GM19438 (cell line): ENCODE data around the gene HIPK4.
"Not testable (repeated sequence)": the region's sequence is repeated elsewhere in the genome, so short reads cannot be mapped to it uniquely, and the experiment has no call there.

Source experiments
- ATAC-seq: cut with Tn5 transposase; IDR thresholded peaks from one replicate; pipeline ENCODE4 v1.9.1; 2021; ENCODE audit warnings: low read depth; ENCODE audit not compliant: unreplicated experiment

Gene HIPK4, protein sequence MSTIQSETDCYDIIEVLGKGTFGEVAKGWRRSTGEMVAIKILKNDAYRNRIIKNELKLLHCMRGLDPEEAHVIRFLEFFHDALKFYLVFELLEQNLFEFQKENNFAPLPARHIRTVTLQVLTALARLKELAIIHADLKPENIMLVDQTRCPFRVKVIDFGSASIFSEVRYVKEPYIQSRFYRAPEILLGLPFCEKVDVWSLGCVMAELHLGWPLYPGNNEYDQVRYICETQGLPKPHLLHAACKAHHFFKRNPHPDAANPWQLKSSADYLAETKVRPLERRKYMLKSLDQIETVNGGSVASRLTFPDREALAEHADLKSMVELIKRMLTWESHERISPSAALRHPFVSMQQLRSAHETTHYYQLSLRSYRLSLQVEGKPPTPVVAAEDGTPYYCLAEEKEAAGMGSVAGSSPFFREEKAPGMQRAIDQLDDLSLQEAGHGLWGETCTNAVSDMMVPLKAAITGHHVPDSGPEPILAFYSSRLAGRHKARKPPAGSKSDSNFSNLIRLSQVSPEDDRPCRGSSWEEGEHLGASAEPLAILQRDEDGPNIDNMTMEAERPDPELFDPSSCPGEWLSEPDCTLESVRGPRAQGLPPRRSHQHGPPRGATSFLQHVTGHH

DNA sequence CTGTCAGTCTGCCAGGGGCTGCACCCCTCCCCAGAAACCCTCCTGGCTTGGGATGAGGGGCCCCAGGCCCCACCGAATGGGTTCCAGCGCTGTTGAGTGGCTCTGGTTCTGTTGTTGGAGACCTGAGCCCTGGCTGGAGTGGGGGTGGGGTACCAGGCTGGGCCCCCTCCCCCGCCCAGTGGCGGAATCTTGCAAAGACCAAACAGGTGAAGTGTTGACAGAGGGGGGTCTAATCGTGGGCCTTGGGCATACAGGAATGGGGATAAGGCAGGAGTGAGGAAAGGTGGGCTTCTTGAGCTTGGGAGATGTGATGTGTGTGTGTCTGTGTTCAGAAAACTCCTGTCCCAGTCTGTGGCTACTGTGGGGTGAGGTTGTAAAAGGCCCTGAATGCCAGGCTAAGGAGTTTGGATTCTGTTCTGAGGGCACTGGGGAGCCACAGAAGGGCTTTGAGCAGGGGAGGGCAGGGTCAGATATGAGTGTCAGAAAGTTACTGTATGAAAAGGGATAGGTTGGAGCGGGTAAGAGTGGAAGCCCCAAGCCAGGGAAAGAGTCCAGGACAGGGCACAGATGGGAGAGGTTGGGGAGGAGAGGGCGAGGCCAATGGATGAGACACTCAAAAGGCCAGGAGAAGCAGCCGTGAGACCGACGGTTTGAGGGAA, at the start of gene HIPK4:
Gene HIPK4, minus strand, starts transcription at position 98 of the 659 bp plus-strand sequence. CDS start 279 bp downstream, outside the sequence.
- ATAC-seq = no peak

DNA sequence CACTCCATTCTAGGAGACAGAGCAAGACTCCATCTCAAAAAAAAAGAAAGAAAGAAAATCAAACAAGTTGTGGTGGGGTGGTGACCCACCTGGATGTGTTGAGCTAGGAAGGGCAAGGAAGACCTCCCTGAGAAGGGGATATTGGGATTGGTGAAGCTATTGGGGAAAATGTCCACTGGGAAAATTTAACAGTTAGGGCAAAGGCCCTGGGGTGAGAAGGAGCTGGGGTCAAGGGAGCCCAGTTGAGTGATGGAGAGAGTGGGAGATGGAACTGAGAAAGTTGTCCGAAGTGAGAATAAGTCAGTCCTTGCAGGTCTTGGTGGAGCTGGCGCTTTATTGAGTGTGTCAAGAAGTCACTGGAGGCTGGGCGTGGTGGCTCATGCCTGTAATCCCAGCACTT, 48.3 kb upstream of the HIPK4 start:
- no peak for ATAC-seq

DNA sequence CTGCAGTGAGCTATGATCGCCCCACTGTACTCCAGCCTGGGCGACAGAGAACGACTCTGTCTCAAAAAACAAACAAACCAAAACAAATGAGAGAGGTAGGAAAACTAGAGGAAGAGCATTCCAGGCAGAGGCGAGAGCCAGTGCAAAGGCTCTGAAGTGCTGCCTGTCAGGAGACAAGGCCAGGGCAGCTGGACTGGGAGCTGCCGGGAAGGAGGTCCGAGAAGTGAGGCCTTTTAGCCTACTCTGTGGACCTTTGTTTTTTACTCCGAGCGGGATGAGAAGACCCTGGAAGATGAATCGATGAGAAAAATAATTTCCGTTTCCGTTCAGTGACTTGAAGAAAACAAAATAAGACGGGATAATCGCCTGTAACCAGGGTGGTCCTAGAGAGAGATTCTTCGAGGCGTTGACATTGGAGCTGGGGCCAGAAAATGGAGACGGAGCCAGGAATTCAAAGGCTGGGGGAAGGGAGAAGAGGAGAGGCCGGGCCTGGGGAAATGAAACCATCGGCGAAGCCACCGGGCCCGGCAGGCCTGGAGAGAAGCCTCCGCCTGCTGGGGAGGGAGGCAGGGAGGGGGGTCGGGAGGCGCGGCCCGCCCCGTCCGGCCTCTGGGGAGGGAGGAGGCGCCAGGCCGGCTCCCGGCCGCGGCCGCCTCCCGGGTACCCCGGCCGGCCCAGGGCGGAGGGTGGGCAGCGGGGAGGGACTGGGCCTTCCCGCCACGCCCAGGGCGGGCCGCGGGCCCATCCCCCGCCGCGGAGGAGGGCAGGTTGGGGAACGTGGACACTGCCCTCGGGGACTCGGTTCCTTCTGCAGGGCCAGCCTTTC, 43.6 kb upstream of the HIPK4 start:
- peak; percentile 67 for ATAC-seq

GRCh38 chr19:40432760-40433159, 42.8 kb upstream of the HIPK4 start:
- not testable (repeated sequence) for ATAC-seq

DNA sequence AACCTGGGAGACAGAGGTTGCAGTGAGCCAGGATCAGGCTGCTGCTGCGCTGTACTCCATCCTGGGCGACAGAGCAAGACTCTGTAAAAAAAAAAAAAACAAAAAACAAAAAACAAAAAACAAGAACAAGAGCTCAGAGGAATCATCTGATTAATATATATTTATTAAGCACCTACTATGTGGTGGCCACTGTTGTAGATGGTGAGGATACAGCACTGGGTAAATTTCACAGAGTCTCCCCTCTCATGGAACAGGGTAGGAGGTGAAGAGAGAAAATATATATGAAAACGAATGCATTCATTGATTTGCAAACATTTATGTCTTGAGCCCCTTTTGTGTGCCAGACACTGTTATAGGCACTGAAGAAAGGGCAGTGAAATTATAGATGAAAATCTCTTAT, 41.7 kb upstream of the HIPK4 start:
- no peak for ATAC-seq

- not testable (repeated sequence) for ATAC-seq
Observed at GRCh38 chr19:40430242-40430641, 40.3 kb upstream of the HIPK4 start.

DNA sequence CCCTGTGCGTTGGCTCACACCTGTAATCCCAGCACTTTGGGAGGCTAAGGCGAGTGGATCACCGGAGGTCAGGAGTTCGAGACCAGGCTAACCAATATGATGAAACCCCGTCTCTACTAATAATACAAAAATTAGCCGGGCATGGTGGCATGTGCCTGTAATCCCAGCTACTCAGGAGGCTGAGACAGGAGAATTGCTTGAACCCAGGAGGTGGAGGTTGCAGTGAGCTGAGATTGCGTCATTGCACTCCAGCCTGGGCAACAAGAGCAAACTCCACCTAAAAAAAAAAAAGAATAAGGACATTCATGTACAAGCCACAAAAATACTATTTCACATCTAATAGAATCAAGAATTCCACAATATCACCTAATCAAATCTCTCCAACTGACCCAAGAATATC, 38.2 kb upstream of the HIPK4 start:
- ATAC-seq = not testable (repeated sequence)

DNA sequence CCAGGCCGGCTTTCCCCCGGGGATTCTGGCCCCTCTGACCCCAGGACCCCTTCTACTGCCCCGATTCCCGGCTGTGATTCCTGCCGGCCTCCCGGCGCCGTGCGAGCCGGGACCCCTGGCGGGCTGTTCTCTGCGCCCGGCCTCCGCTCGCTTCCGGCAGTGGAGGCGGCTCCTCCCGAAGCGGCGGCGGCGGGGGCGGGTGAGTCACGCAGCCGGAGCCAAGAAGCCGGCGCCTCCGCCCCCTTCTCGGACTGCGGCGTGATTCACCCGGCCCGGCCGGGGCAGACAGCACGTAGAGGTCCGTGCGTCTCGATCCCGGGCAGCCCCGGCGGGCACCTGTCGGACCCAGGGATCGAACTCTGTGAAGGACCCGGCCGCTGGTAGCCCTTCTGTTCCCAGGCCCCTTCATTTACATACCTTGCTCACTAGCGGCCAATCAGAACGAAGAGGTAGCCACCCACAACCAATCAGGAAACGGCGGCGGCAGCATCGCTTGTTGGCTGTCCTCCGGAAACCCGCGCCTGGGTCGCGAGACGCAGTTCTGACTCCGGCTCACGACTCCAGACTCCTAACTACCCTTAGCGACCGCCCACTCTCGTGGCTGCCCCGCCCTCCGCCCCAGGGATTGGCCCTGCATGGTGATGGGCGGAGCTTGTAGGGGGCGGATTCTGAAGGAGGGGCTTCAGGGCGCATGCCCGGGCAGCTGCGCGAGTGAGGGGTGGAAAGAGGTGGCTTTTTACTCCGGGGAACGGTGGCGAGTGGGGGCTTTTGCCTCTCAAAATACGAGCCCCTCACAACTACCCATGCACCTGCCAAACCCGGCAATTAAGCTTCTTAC, 35.7 kb upstream of the HIPK4 start, which contains the start of gene SERTAD1:
Gene SERTAD1, minus strand, starts transcription at position 543 of the 838 bp plus-strand sequence. CDS start 2,446 bp downstream, outside the sequence.
- ATAC-seq = peak; percentile 77

GRCh38 chr19:40424637-40425449, 34.9 kb upstream of the HIPK4 start:
- no peak for ATAC-seq

GRCh38 chr19:40423938-40424337, 34.0 kb upstream of the HIPK4 start:
- no peak for ATAC-seq

- no peak for ATAC-seq
Observed at GRCh38 chr19:40422748-40423566, 33.0 kb upstream of the HIPK4 start.

DNA sequence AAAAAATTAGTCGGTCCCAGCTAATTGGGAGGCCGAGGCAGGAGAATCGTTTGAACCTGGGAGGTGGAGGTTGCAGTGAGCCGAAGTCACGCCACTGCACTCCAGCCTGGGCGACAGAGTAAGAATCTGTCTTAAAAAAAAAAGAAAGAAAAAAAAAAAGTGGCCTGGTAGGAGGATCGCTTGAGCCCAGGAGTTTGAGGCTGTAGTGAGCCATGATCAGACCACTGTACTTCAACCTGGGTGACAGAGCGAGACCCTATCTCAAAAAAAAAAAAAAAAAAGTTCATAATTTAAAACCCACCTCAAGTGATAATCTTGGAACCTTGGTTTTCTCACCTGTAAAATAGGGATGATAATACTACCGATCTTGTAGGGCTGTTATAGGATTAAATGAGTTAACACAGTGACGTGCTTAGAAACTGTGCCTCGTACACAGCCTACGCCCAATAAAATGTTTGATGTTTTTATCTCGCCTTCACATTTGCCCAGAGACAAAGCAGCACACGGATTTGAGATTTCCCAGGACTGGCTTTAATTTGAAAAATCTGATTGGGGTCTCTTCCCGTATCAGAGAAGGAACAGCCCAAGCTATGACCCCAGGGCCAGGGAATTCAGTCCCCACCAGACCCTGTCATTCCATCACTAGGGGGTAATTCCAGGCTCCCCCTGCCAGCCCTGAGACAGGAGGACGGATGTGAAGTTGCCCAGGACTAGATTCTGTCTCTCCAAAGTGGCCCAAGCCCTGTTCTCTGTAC, 32.2 kb upstream of the HIPK4 start:
- no peak for ATAC-seq

GRCh38 chr19:40420766-40421765, 31.1 kb upstream of the HIPK4 start:
- peak; percentile 37 for ATAC-seq

DNA sequence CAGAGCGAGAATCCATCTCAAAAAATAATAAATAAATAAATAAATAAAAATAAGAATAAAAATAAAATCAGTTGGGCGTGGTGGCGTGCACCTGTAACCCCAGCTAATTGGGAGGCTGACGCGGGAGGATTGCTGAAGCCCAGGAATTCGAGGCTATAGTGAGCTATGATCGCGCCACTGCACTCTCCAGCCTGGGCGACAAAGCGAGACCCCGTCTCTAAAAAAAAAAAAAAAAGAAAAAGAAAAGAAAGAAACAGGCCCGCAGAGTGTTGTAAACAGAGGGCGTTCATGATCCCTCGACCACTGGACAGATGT, 30.4 kb upstream of the HIPK4 start:
- ATAC-seq = no peak

- no peak for ATAC-seq
Observed at GRCh38 chr19:40419780-40420179, 29.8 kb upstream of the HIPK4 start.

DNA sequence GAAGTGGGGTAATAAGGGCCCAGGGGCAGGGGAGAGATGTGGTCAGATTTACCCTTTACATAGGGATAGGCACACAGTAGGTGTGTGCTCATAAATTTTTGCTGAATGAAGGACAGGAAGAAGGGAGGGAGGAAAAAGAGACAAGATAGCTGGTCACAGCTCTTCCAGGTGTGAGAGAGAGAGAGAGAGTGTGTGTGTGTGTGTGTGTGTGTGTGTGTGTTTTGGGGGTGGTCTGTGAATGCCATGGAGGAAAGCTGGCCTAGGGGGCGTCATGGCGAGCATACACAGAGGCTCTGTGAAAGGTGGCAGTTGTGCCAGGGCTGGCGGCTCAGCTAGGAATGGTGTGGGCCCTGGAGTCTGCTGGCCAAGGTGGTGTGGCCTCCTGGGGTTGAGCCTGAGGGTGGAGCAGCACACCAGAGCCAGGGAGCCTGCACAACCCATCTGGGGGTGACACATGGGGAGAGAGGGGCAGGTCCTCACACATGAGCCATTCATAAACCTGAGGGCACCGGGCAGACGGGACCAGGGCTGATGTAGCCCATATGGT, 29.2 kb upstream of the HIPK4 start:
- ATAC-seq = no peak
